Measurements from ENCODE around the gene BCL11A.

GRCh38 chr2:60518567-60518966, 34.9 kb downstream of the BCL11A start:
- TF ChIP-seq POLR2A (IDR thresholded peaks at IDR 0.05), result no peak
- TF ChIP-seq, protein P1, sequence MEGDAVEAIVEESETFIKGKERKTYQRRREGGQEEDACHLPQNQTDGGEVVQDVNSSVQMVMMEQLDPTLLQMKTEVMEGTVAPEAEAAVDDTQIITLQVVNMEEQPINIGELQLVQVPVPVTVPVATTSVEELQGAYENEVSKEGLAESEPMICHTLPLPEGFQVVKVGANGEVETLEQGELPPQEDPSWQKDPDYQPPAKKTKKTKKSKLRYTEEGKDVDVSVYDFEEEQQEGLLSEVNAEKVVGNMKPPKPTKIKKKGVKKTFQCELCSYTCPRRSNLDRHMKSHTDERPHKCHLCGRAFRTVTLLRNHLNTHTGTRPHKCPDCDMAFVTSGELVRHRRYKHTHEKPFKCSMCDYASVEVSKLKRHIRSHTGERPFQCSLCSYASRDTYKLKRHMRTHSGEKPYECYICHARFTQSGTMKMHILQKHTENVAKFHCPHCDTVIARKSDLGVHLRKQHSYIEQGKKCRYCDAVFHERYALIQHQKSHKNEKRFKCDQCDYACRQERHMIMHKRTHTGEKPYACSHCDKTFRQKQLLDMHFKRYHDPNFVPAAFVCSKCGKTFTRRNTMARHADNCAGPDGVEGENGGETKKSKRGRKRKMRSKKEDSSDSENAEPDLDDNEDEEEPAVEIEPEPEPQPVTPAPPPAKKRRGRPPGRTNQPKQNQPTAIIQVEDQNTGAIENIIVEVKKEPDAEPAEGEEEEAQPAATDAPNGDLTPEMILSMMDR (IDR thresholded peaks at IDR 0.05), result no peak
